Endometrial microvascular endothelial cells (primary cell): ENCODE measurements around the gene FAT1. TPM values are rescaled to one million over a fixed set of nuclear protein-coding genes. Genes with fewer than 3 reads are reported as not detected.

Experiments used
- in situ Hi-C: cut with HindIII; loops from 2 replicates; pipeline ENCODE4 v1.10.0; 2017; ENCODE audit warnings: low sequenced_read_pairs, low pct_unique_long_range_greater_than_20kb; ENCODE audit errors: inconsistent ontology term
- total RNA-seq: library from RNA; depleted of rRNA; stranded (reverse); fragments of >200 nt; gene quantifications from one replicate; pipeline ENCODE4 v1.2.3, GENCODE V29; 2015; ENCODE audit errors: inconsistent ontology term

The FAT1 gene
- total RNA-seq, 1 donor from 2014 or later, result 5.7 TPM

DNA sequence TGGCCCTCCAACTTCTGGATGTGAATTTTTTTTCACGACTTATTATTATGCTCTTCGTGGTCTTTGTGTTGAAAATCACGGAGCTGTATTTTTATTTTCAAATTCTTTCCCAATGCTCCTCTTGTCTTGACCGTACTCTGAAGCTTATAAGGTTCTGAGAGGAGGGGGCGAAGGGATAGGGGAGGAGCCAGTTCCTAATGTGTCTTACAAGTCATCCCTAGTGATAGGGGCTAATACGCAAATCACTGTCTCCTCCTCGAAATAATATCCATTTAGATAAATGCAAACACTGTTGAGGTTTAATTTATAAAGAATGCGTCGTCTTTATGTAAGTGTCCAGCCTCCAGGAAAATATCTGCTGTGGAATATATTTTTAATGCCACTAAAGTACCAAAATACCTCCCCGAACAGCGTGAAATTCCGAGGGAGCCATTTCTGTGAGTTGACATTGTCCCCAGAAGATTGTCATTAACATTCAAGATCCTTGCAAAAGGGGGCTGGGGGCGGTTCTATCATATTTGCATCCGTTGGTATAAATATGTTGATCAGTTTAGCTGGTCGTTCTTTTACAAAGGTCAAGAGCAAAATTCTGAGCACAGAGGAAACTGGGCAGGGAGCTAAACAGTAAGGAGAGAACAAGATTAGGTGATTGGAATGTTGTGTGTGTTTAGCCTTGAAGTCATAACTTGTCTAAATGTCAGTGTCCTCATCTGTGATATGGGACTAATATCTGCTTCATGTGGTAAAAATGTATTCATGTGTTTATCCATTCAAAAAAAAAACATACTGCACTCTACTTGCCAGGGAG, 3.7 kb upstream of the FAT1 start:
- in situ Hi-C loops, result no loop called here

DNA sequence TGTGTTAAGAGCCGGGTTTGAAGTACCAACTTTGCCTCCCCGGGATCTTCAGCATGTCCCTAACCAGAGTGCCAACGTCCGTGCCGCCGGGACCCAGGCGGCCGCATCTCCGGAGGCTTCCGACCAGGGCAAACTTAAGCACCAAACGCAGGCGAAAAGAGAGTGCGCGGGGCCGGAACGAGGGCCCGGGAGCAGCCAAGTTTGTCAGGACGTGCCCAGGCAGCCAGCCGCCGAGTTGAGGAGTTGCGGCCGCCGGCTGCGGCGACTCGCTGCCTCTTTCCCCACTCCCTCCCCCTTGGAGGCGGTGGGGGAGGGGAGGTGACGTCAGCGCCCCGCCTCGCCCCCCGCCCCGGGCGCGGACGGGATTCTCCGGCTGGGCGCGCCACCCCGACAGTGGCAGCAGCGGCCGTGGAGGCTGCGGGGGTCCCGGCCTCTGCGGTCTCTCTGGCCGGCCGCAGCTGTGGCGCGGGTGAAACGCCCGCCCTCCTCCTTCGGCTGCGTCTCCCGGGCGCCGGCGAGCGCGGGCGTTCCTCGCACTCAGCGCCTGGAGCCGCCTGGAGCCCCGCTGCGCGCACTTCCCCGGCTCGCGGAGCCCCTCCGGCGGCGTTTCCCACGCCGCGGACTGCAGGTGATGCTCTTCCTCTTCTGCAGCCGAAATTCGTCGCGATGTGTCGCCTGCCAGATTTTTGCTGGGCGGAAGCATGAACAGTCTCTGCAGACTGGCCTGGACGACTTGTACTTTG, 2.9 kb upstream of the FAT1 start:
- in situ Hi-C loops, result no loop called here

DNA sequence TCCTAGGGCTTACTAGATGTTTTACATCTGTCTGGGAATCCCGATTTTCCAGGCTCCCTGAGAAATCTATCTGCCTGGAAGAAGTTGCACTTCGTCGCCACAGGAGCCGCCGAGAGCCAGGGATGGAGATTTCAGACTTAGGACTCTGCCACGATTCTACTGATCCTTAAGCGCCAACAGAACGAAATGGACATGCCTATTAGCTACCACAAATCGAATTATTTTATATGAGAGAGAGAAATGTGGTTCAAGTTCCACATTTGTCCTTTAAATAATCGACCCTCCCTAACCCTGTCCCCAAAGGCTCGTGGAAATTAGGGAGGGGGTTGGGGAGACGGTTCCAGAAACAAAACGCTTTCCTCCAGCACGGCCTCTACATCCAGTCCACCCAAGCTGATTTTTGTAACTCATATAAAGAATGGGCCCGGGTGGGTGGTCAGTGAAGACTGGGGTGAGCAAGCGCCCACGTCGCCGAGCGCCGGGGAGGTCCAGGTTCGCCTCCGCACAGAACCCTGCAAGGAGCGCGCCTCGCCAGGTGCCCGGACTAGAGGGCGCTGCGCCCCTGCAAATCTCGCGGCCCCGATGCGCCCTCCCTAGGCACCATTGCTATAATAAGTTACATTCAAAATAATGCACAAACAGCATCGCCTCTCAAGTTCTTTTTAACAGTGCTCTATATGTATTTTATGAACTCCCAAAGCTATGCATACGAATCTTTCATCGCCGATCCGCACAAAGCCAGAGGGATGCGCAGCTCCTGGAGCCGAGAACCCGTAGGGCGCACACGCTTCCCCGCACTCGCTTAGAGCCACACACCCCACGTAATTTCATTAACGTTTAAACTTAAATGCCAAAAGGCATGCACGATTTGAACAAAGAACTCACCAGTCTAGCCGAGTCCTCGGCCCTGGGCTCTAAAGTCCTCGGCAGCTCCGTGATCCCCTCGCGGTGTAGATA, 2.1 kb upstream of the FAT1 start:
- in situ Hi-C loops, result no loop called here

DNA sequence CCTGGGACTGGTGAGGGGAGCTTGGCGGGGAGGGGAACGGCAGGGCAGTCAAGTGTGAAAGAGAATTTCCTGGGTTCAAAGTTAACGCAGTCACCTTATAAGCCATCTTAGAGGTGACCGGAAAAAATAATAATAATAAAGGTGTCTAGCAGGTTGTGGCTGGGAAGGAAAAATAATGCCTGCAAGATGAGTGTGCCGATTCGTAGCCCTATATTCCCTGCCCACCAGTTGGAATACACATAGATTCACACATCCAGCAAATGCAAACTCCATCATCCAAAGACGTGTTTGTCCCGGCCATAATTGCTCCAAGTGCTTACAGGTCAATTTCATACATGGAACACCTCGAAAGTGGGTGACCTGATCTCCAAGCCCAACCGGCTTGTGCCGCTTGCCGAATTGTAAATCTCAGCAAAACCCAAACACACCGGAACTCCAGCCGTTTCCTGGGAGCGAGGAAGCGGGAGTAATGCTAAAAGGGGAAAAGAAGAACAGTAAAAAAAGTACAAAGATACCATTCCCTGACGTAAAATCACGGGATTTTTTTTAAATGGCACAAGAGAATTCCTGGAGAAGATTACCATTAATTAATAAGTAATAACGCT, 1.3 kb upstream of the FAT1 start:
- in situ Hi-C loops, result no loop called here

DNA sequence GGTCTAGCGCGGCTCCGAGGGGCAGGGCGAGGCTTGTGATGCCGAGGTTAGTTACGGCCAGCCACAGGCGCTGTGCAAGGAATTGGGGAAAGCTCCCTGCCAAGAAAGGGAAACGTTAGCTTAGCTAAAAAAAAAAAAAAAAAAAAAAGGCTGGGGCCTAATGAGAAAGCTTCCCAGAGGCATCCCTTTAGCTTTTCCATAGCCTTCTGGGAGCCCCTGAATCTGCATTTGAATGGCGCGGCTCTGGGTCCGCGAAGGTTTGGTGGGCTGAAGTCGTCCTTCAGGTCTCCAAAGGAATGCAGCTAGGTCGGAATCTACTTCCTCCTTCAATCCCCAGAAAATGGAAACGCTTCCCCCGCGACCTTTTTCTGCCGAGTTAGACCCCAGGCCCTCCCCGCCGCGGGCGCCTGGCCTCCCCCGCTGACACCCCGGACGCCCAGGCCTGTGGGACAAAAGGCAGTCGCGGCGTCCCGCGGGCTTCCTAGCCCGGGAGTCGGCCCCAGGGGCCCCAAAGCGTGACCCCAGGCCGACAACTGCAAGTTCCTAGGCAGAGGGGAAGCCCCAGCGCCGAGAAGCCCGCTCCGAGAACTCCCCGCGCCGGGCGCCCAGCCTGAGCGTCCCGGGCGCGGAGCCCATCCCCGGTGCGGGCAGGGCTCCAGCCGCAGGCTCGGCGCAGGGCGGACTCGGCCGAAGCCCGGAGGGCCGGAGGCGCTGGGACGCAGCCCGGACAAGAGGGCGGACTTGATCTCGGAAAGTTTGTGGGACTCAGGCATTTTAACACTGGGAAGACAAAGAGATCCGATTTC, 605 bp upstream of the FAT1 start:
- in situ Hi-C loops, result no loop called here

DNA sequence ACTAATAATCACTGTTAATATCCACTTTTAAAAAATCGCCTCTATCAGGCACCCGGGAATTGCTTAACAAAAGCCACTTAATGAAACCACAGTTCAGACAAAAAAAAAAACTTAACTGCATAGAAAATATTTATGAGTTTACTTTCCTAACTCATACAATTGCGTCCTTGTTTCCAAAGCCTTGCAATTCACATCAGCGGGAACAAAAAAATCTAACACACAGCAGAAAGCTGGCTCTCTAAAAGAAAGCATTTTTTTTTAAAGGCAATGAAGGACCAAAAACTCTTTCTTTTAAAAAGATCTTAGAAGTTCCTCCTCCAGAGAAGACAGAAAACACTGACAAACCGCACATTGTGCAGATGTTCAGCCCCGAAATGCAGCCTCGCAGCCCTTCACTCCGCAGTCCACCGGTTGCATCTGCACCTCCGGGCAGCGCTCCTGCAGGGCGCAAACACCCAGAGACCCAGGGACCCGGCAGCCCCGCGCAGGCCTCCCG, 812 bp downstream of the FAT1 start:
- in situ Hi-C loops, result no loop called here

DNA sequence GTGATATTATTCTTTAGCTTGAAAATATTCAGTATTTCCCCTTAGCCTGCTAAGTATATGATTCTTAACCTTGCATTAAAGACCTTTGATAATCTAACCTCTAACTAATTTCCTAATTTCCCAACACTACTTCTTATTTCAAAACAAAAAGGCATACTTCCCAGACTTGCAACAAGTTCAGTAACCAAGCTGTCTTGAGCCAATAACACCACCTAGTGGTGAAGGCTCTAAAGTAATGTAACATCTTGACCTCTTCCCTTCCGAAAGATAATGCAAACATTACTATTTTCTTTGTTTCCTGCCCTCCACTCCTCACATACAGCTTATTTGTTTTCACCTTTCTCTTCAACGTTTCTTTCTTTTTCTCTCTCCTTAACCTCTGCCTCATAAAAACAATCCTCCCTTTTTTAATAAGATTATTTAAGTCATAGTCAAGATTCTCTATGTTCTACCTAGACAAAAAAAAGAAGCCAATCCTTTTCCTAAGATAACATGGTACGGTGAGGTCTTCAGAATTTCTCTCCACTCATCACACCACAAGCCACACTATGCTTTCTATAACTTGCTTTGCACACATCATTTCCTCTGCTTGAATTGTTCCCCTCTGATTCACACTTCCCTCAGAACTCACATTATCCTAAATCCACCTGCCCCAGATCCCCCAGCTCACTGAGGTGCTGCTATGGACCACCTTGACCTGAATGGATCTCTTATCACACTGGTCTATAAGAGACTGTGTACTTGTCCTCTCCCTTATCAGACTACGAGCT, 3.5 kb downstream of the FAT1 start:
- in situ Hi-C loops, result no loop called here

DNA sequence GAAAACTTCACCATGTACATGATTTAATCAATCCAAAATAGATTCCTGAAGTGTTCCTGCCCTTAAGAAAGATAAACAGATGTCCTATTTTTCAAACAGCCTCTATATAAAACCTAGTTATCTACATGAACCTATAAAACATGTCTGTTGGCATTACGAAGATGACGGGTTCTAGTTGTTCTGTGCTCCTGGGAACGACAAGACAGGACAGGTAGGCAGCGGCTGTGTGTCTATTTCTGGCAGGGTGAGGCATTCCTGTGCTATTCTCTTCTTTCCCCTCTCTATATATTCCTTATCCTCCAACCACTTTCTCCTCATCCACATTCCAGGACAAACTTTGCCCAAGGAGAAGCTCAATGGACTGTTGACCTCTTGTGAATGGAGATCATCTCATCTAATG, 6.1 kb downstream of the FAT1 start:
- in situ Hi-C loops, result no loop called here

DNA sequence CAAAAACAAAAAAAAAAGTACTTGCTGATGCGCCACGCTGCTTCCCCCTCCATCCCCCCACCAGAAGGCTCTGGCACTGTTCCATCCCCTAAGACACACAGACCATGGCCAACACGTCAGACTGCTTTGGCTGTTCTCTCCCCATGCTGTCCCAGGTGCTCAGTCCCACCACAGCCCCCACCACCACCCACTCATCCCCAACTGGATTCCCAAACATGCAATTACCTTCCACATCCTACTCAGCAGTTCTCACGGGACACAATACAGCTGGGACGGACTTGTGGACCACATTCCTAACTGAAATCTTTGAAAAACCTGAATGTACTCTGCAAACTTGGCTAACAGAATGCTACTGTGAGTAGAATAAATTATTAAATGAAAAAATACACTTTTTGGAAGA, 8.6 kb downstream of the FAT1 start:
- in situ Hi-C loops, result no loop called here

DNA sequence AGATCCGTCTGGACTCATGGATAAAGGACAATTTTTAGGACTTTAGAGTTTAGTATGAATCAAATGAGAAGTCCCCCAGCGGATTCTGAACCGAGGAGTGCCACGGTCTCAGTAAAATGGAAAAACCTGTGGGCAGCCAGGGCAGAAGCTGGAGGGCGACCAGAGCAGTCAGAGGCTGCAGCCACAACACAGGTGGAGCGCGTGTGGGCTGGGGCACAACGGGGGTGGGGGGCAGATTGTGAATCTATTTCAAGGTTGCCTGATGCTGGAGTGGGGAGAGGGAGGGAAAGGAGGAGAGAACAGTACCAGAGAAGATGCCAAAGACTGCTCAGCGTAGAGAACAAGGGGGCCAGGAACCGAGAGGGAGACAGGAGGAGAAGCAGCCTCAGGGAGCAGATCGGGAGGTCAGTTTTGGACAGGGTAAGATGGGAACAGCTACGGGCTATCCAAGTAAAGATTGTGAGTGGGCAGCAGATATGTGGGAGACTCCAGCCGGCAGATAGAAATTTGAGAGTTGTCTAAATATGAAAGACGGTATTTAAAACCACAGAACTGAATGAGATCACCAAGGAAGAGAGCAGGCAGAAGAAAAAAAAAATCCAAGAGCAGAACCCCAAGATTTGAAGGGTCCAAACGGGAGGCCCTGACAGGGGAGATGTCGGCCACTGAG, 9.5 kb downstream of the FAT1 start:
- in situ Hi-C loops, result no loop called here

DNA sequence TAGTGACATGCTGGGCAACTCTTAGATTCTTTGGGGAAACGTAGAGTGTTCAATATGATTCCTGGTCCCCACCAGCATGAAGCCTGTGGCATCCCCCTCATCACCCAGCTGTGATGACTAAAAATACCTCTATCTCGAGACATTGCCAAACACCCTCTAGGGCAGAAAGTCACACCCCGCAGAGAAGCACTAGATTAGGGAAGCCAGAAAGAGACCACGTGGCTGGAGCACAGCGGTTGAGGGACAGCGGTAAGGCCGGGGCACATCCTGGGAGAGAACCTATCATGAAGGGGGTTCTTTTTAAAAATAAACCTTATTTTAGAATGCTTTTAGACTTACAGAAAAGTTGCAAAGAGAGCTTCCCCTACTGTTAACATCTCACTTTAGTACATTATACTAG, 11.0 kb downstream of the FAT1 start:
- in situ Hi-C loops, result no loop called here

DNA sequence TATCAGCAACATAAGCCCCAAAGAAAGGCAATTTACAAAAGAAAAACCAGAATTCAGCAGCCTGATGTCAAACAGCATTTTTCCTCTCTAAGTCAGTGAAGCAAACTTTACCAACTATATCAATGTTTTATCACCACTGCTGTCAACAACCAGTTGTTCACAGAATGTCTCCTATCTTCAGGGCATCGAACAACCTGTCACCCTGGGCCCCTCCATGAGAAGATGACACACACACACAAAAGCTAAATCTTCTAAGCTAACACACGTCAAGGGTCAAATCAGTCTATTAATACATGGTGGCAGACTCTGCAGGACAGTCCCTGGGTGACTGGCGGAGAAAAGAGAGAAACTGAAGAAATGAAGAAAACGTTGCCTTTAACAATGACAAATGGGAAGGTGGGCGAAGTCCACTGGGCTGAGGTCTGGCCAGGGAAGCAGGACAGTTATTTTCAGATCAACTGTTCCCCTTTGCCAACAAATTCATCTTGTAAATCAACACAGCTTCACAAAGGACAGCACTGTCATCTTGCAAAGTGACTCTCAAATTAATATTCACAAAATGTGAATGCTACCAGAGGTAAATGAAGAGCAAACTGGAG, 13.0 kb downstream of the FAT1 start:
- in situ Hi-C loops, result no loop called here

DNA sequence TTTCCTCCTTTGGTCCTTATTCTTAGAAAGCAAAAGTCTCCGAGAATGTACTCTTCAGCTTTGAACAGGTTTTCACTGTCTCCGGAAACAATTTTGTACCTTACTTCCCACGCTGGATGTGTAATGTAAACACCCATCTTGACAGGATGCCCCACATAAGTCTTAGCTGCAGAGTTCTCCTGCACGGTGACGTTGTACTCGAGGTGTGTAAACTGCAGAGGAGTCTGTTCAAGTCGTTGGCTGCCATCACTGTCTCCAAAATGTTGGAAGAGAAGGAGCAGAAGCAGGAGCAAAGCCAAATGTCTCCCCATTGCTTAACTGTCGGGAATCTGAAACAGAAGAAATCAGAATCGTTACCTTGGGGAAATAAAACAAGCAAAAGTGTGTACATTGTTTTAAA, 14.1 kb downstream of the FAT1 start:
- in situ Hi-C loops, result no loop called here

DNA sequence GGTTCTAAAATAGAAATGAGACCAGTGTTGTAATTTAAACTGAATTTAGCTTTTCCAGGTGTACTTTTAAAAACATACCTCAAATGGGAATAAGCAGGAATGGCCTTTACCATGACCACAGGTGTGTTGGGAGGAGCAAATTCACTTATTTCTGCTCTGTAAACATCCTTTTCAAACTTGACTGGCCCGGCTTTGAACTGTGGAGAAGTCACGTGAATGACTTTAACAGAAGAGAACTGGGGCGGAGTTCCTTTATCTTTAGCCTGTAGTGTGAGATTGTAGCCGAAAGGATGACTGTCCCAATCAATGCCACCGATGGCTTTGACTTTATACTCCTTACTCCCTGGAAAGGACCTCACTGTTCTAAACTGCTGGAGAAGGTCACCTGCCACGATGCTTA, 15.1 kb downstream of the FAT1 start:
- in situ Hi-C loops, result no loop called here

DNA sequence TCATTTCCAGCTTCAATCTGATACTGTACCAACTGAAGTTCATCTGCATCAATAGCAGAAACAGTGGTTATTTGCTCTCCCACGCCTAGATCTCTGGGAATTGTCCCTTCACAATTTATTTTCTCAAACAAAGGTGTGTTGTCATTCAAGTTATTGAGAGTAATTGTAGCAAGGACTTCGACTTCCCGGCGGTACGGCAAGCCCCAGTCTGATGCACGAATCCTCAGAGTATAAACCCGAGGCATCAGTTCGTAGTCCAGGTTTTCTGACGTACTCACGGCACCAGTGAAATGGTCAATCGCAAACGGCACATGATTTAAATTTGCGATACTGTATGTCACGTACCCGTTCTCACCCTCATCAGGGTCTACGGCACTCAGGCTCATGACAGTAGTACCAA, 15.7 kb downstream of the FAT1 start:
- in situ Hi-C loops, result no loop called here

DNA sequence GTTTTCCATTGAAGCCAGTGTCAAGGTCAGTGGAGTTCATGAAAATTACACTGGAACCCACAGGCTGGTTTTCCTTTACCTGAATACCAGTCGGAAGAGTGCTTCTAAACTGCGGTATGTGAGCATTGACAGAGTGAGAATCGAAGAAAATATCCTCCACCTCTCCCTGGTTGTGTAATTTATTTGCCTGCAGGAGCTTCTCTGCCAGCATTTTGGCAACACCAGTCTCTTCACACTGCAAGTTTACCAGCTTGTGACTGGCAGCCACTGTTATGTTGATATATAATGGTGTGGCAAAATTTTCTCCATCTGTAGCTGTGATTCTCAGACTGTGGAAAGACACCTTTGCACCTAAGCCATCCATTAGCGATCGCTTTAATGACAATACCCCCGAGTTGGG, 16.1 kb downstream of the FAT1 start:
- in situ Hi-C loops, result no loop called here

DNA sequence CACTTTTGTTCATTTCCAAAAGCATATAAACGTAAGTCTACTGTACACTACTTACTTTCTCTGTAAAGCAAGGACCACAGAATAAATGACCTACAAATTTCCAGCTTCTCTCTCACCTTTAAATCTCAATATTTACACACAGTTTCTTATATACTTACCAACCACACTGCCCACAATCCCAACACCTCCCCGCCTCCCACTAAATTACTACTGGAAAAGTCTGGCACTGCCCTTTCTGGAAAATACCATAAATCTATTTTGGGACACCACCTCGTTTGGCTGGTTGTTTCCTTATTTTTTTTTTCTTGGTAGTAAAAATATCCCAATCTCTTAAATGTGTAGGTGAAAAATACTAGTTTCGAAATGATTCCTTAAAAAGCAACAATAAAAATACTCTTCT, 19.6 kb downstream of the FAT1 start:
- in situ Hi-C loops, result no loop called here
